HG03097 (cell line): ENCODE results near the gene CORIN.
"Not testable (repeated sequence)": the region's sequence is repeated elsewhere in the genome, so short reads cannot be mapped to it uniquely, and the experiment has no call there.

Experiments used
- ATAC-seq: cut with Tn5 transposase; IDR thresholded peaks from one replicate; pipeline ENCODE4 v1.9.1; 2021; ENCODE audit not compliant: unreplicated experiment, low FRiP score

Gene CORIN

DNA sequence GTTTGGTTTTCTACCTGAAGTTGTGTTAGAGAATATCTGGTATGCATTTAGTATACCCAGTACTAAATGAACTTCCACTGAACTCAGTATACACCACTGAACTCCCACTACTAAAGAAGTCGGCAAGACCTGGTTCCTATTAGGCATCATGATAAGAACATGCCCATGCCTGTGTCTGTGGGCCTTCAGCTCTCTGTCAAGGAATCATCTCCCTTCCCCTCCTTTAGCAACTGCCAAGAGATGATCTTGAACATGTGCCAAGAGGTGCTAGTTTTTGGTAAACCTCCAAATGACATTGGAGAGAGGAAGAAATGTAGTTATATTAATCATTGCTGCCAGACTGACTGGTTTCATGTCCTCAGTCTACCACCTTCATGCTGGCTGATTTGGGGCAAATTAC is 239.5 kb downstream of the CORIN start:
- no peak for ATAC-seq

DNA sequence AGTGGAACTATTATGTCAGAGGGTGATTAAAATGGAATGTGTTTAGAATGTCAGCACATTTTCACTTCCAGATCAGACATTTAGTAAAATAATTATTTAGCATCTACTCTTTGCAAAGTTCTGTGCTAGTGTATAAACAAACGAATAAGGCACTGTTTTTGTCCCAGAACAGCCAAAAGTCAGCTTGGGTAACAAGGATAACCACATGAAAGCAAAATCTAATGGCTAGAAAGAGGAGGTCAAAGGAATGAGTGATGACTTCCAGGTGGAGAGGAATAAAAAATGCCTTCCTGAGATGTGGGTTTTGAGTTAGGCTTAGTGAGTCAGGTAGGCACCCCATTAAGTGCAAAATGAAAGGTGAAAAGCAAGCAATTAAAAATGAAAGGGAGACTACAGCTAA is 240.2 kb downstream of the CORIN start:
- no peak for ATAC-seq

DNA sequence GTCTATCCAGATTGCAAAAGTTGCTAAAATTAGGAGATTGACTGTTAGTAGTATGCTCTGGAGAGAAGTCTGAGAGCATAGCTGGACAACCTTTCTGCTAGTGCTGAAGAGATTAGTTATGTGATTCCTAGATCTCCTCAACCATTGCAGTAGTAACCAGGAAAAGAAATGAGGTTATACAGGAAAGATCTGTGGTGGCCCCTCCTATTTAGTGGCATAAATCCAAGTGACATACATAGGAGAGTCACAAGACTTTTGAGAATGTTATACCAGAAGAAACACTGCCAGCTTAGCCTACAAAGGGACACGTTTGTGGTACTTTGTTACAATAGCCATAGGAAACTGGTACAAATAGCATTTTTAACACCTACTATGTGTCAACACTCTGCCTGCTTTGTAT is 247.5 kb downstream of the CORIN start:
- ATAC-seq: no peak

DNA sequence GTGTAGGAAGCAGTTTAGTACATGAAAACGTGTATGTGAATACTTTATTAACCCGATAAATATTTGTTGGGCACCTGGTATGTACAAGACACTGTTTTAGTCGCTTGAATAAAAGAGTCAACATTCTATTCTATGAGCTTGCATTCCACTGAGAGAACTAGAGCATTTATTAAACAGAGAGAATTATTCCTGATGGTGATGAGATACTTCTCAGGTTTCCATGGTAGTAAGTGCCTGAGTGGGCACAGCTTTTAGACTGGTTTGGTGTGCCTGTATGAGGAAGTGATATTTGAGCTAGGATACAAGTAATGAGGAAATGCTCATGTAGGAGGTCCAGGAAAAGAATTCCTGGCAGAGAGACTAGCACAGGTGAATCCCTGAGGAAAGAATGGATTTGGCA is 258.6 kb downstream of the CORIN start:
- no peak for ATAC-seq

DNA sequence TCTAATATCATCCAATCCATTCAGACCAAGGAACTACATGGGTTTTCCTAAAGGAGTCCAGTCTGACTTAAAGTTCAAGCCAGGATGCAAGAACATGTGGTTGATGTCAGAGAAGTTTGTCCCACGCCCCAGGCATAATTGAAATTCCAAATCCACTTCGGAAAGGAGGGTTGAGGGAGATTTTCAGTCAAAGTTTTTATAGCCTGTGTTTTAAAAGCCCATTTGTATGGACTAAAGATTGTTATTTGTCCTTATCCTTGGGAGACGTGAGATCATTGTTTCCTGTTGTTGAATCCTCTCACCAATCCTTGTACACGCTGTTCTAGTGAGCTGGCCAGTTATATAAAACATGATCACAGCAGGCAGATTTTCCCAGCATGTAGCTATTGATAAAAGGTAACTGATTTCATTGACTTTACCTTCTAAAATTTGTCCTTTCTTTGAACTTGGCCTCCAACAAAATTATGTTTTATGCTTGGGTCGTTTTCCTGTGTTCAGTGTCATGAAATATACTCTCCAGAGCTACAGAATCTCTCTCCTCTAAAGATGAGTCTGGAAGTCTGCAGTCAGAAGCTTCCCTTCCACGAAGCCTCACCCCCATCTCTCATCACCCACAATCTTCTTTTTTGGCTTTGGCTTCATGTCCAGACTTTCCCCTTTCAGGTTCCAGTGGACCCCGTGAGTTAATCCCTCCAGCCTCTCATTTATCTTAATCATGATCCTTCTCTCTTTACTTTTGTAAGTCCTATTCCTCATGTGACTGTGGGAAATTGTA is 259.9 kb downstream of the CORIN start:
- no peak for ATAC-seq

DNA sequence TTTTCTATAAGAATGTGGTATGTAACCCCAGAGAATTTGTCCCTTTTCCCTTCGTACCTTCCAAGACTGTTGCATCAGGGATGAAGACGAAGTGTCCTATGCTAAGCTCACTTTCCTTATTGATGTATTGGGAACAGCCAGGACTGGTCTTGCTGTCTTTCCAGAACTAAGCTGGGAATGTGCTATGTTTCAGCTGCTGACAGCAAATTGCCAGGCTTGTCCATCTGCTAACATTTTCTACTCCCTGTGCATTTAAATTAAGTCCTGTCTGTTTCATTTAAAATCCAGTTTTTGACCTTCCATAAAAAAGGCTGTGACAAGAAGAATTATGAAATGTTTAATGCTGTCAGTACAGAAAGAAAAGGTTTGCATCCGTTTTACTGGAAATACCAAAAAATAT is 264.9 kb downstream of the CORIN start:
- no peak for ATAC-seq

DNA sequence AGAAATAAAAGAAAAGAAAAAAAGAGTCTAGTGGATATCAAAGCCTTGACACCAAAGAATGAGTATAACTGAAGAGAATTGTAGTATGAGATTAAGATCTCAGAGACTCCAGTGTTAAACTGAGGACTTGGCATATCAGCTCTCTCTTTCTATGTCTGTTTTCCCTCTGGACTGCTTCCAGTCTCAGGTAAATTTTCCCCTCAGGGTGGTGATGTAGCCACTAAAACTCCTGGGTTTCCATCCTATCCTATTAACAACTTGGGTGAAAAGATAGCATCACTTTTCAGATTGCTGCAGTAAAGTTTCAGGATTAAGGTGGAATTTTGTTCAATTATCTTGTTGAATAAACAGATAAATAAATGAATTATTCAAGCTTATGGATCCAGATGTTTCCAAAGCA is 267.1 kb downstream of the CORIN start:
- no peak for ATAC-seq

DNA sequence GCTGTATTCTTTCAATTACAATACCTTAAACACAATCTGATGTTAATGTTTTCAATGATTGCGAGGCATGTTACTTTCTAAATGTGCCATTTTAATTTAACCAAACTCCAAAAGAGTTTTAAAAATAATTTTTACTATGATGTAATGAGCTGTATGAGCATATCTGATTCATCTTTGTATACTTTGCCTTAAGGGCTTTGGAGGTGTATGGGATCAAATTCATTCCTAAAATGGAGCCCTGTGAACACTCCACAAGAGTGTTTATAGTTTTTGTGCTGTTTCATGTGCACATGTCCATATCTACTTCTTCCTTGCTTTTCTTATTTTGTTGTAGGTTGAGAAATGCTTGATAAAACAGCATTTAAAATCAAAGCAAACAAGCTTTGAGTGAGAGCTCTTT is 270.4 kb downstream of the CORIN start:
- no peak for ATAC-seq

DNA sequence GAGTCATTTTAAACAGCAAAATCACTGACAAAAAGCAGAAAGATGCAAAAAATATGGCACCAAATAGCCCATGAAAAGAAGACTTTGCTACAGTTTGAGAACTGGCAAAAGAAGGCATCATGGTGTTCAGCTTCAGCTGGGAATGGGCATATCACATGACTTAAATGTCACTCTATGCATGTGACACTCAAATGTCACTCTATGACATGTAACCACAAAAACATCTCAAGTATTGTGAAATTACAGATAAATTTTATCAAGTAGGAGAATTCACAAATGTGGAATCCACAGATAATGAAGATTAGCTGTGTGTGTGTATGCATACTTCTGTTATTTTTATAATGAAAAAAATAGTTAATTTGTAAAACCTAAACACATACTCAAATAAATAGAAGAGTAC is 270.9 kb downstream of the CORIN start:
- ATAC-seq: no peak

DNA sequence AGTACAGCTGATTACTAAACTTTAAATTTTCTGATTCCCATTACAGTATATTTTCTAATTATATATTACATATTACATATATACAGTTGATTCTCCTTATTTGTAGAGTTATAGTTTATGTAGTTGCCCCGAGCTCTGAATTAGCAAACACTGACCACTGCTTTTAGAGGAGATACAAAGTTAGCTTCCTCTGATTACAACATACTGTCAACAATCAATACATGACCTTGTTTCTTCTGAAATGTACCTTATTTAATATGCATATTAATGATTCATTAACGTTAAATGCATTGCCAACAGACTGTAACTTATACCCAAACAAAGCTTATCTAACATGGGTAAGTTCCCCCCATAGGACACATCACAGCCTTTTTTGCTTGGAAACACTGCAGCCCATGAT is 271.3 kb downstream of the CORIN start:
- no peak for ATAC-seq

DNA sequence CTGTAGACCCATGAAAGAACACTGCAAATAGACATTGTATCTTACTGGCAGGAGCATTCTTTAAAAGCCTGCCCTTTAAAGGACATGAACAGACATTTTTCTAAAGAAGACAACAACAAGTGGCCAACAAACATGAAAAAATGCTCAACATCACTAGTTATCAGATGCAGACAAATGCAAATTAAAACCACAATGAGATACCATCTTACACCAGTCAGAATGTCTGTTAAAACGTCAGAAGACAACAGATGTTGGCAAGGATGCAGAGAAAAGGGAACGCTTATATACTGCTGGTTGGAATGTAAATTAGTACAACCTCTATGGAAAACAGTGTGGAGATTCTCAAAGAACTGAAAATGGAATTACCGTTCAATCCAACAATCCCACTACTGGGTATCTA is 275.6 kb downstream of the CORIN start:
- ATAC-seq: no peak

DNA sequence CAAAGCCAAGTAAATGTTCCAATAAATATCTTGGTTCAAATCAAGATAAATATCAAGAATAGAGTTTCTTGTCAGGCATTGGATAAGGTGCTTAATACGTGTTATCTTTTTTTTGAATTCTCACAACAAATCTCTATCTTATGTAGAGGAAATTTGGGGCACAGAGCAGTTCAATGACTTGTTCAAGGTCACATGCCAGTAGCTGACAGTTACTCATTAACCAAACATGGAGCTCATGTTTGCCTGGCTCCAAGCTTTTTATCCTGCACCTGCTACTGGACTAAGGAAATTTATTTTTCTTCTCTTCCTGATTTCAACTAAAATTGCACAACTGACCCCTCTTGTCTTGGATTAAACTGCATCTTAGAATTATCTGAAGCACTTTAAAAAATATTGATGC is 276.5 kb downstream of the CORIN start:
- no peak for ATAC-seq

DNA sequence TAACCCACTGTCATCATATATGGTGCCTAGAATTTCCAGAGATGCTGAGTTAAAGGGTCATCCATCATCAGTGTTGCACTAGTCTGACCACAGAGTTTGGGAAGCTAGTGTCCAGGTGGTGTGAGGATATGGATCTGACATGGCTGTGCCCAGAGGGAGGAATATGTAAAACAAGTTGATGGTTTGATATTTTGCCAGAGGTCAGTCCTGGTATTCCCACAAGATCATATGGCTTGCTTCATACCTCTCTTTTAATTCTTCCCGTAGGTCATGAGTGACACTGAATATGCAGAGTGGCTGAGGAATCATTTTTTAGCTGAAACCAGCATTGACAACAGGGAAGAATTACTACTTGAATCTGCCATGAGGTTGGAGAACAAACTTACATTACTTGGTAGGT is 277.2 kb downstream of the CORIN start:
- ATAC-seq: no peak

DNA sequence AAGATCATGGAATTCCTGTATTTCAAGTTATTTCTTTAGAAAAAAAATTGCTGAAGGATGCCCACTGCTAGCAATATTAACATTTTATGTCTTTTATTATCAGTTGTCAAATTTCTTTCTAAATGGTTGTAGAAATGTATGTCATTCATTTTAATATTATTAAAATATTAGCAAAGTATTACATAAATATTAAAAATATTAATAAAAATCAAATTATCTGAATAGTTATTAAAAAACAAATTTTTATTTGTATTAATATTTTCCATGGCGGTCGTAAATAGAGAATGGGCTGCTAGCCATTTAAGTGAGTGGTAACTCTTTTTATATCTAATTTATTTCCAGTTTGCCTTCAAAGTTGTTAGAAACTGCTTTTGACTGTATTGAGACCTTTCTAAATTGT is 280.6 kb downstream of the CORIN start:
- ATAC-seq: no peak

DNA sequence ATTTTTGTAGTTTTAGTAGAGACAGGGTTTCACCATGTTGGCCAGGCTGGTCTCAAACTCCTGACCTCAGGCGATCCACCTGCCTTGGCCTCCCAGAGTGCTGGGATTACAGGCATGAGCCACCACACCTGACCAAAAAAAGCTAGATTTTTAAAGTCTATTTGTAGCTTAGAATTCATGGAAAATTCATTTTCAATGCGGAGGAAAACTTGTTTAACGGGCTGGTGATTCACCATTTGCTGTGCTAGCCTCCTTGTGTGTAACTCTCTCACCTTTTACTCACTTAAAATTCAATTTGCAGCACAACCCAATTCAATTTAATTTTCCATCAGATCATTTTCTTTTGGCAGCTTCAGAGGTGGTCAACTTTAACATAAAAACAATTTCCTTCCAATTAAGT is 281.9 kb downstream of the CORIN start:
- ATAC-seq: not testable (repeated sequence)

DNA sequence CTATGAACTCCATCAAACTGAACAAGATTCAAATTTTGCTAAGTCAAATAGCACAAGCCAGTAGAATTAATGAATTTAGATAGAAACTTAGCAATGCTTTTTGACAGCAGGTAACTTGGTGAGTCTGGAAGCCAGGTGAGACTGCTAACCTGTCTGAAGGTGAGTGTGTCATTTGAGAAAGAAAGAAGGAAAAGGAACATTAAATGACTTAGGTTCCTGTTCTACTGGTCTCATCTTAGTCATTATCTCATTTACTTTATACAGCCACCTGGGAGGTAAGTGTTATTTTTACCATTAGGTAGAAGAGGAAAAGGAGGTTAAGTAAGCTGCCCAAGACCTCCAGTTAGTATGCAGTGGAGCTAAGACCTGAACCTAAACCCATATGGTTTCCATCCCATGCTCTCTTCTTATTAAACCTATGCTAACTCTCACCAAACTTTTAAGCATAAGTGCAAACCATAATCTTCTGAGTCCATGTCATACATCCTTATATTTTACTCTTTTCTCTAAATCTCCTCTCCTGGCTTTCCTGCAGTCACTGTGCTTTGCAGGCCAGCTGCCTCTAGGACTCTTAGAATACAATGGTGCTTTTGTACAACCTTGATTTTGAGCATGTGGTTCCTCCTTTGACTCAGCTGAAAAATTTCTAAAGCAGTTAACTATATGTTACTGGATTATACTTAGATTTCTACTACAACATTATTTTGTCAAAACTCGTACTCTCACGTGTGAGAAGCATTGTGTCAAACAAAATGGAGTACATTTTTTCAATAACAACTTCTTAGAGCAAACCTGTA is 284.3 kb downstream of the CORIN start:
- ATAC-seq: no peak

DNA sequence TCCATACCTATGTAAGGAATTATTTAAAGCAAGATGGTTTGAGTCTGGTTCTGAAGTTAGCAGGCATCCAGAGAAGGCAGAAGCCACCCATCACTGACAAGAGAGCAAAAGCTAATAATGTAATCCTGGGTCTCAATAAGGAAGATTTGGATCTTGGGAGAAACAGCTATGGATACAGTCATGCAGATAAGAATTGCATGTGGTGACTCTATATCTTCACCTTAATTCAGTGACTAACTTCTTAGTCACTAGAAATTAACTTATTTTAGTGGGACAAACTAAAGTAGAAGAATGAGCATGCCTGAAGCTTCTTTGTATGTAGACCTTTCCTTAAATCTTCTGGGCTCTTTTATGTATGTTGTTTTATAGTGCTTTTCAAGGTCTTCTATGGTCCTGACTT is 286.2 kb downstream of the CORIN start:
- ATAC-seq: no peak

DNA sequence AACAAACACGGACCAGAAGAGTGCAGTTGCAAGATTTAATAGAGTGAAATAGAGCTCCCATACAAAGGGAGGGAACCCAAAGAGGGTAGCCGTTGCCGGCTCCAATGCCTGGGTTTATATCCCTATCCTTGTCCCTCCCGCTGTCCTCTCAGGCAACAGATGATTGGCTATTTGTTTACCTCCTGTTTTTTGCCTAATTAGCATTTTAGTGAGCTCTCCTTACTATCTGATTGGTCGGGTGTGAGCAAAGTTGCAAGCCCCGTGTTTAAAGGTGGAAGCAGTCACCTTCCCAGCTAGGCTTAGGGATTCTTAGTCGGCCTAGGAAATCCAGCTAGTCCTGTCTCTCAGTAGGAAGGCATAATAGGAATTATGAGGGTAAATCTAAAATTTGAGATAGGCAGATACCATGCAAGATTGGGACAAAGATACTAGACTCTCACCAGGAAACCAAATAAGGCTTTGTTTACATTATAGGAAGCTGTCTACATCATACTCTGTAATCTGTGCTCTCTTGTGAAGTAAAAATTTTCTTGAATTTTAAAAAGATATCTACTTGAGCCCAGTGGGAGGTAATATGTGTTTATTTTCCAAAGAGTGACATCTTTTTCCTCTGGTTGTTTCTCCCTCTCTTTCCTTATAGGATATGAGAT is 286.8 kb downstream of the CORIN start:
- ATAC-seq: no peak

DNA sequence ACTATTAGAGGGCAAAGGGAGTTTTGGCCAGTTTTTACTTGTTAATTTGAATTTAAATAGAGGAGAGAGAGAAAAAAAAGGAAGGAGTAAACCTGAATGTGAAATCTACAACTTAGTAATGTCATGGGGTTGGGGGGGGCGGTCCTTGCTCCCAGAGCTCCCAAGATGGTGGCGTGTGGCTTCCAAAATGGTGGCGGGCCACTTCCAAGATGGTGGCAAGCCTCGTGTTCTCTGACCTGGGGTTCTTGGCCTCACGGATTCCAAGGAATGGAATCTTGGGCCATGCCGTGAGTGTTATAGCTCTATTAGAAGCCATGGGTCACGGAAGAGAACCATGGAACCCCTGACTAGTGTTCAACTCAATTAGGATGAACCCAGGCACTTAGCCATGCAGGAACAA is 287.5 kb downstream of the CORIN start:
- ATAC-seq: not testable (repeated sequence)
